Measurements from ENCODE around the gene ASS1. TPM values are rescaled to one million over a fixed set of nuclear protein-coding genes. Genes with fewer than 3 reads are reported as not detected.

Gene ASS1
- total RNA-seq, 1 donor from 2014 or later: 29.1 TPM

DNA sequence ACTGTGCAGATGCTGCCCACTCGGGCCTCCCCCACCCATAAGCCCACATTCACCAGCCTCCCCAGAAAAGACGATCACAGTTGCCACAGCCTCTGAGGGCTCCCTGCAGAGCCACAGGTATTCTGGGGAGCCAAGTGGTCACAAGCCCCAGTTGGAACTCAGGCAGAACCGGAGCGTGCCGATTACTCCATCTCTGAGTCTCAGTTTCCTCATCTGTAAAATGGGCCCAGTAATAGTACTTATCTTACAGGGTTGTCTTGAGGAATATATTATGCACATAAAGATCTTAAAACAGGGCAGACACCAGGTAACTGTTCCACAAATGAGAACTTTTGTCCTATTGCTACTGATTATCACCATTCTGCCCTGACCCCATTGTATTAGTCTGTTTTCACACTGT is 77.0 kb downstream of the ASS1 start:
- Mint-ChIP-seq H3K4me3 (no peak overlapping the region), H3K27me3 (peaks cover 14% of the 10 kb centered on the region), H3K36me3 (no peaks in the 10 kb centered on the region), H3K27ac (no peak overlapping the region), H3K9me3 (no peaks in the 10 kb centered on the region), H3K4me1 (ENCODE audit: unreplicated experiment) (peaks cover 11% of the 10 kb centered on the region)
- no peak for DNase-seq (ENCODE audit: extremely low spot score, unreplicated experiment)
- TF ChIP-seq, protein P1, sequence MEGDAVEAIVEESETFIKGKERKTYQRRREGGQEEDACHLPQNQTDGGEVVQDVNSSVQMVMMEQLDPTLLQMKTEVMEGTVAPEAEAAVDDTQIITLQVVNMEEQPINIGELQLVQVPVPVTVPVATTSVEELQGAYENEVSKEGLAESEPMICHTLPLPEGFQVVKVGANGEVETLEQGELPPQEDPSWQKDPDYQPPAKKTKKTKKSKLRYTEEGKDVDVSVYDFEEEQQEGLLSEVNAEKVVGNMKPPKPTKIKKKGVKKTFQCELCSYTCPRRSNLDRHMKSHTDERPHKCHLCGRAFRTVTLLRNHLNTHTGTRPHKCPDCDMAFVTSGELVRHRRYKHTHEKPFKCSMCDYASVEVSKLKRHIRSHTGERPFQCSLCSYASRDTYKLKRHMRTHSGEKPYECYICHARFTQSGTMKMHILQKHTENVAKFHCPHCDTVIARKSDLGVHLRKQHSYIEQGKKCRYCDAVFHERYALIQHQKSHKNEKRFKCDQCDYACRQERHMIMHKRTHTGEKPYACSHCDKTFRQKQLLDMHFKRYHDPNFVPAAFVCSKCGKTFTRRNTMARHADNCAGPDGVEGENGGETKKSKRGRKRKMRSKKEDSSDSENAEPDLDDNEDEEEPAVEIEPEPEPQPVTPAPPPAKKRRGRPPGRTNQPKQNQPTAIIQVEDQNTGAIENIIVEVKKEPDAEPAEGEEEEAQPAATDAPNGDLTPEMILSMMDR (conservative IDR thresholded peaks at IDR 0.05): no peak

DNA sequence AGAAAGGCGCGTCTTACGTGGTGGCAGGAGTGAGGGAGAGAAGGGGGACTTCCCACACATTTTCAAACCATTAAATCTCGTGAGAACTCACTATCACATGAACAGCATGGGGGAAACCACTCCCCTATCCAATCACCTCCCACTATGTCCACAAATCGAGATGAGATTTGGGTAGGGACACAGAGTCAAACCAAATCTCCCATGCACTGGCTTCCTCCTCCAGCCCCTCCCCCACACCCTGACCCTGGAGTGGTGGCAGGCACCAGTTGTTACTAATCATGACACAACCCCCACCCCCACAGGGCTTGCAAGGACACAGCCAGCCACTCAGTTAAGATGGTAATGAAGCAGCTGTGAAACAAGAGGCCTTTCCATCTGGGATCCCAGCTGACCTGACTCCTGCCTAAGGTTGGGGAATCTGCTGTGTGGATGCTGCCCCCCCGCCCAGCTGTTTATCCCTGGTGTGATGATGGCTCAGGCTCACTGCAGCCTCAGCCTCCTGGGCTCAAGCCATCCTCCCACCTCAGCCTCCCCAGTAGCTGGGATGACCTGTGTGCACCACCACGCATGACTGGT is 77.6 kb downstream of the ASS1 start:
- peaks cover 16% of the 10 kb centered on the region for H3K4me1 Mint-ChIP-seq (ENCODE audit: unreplicated experiment)
- no peak overlapping the region for H3K4me3 Mint-ChIP-seq
- no peaks in the 10 kb centered on the region for H3K9me3 Mint-ChIP-seq
- no peak overlapping the region for H3K27ac Mint-ChIP-seq
- H3K27me3 Mint-ChIP-seq: peaks cover 17% of the 10 kb centered on the region
- DNase-seq (ENCODE audit: extremely low spot score, unreplicated experiment): no peak
- TF ChIP-seq, protein P1 (conservative IDR thresholded peaks at IDR 0.05): no peak
- no peaks in the 10 kb centered on the region for H3K36me3 Mint-ChIP-seq

DNA sequence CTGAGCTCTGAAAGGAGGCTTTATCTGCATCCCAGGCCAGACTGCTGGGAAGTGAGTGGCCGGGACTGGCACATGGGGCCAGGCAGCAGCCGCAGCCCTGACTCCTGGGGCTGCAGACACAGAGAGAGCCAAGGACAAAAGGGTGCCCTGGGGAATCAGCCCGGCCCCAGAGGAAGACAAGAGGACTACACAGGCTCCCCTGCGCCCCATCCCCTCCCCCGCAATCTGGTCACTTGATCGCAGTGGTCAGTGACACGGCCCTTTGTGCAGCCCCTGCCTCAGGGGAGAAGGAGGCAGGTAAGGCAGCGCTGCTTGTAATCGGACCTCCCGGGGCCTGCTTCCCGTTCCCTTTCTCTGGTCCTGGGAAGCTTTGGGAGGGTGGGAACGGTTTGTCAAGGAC is 79.2 kb downstream of the ASS1 start:
- TF ChIP-seq, protein P1 (conservative IDR thresholded peaks at IDR 0.05): no peak
- H3K36me3 Mint-ChIP-seq: no peaks in the 10 kb centered on the region
- peaks cover 18% of the 10 kb centered on the region for H3K27me3 Mint-ChIP-seq
- H3K4me1 Mint-ChIP-seq (ENCODE audit: unreplicated experiment): peaks cover 16% of the 10 kb centered on the region
- no peak overlapping the region for H3K4me3 Mint-ChIP-seq
- no peak overlapping the region for H3K27ac Mint-ChIP-seq
- DNase-seq (ENCODE audit: extremely low spot score, unreplicated experiment): no peak
- H3K9me3 Mint-ChIP-seq: no peaks in the 10 kb centered on the region

DNA sequence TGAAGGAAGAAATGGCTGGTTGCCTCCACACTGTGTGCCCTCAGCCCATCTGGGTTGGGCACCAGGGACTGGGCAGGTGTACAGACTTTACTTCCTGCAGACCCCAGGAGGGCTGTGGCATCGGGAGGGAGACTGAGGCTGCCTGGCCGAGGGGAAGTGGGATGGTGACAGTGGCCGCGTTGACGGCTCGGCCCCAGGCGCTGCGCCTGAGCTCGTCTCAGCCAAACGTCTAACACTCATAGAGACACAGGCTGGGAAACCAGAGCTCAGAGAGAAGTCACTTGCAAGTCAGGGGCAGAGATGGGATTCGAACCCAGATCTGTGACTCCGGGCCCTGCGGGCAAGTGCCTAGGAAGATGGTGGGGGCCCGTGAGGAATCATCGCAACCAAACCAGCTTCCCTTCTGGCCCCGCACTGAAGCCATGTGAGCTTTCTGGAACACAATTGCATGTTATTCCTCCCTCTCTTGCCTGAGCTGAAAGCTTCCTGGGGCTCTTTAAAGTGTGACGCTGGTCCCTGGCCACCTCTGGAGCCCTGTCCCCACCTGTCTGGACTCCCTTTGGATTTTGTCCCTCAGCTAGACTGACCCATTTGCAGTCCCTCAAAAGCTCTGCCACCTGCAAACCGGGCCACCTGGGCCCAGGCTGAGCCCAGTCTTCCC is 81.6 kb downstream of the ASS1 start:
- Mint-ChIP-seq H3K4me1 (ENCODE audit: unreplicated experiment) (peaks cover 16% of the 10 kb centered on the region), H3K9me3 (no peaks in the 10 kb centered on the region), H3K4me3 (no peak overlapping the region), H3K27ac (no peak overlapping the region), H3K27me3 (peaks cover 22% of the 10 kb centered on the region), H3K36me3 (no peaks in the 10 kb centered on the region)
- DNase-seq (ENCODE audit: extremely low spot score, unreplicated experiment): no peak
- TF ChIP-seq, protein P1 (conservative IDR thresholded peaks at IDR 0.05): no peak

GRCh38 chr9:130526854-130527650 is 82.3 kb downstream of the ASS1 start:
- no peak overlapping the region for H3K4me3 Mint-ChIP-seq
- H3K27me3 Mint-ChIP-seq: peaks cover 20% of the 10 kb centered on the region
- no peaks in the 10 kb centered on the region for H3K36me3 Mint-ChIP-seq
- TF ChIP-seq, protein P1 (conservative IDR thresholded peaks at IDR 0.05): no peak
- no peak overlapping the region for H3K27ac Mint-ChIP-seq
- peaks cover 14% of the 10 kb centered on the region for H3K4me1 Mint-ChIP-seq (ENCODE audit: unreplicated experiment)
- no peak for DNase-seq (ENCODE audit: extremely low spot score, unreplicated experiment)
- no peaks in the 10 kb centered on the region for H3K9me3 Mint-ChIP-seq

Data from type B pancreatic cell (in vitro differentiated cells).